HG03460 (cell line): ENCODE measurements around the gene MLH1.

Experiments used
- ATAC-seq: cut with Tn5 transposase; IDR thresholded peaks from one replicate; pipeline ENCODE4 v1.9.1; 2021; ENCODE audit not compliant: unreplicated experiment

MLH1 gene

GRCh38 chr3:36973139-36973538 lies 20.2 kb upstream of the MLH1 start:
- no peak for ATAC-seq

GRCh38 chr3:36981006-36981405 lies 12.3 kb upstream of the MLH1 start:
- ATAC-seq, result no peak

GRCh38 chr3:36988356-36988755 lies 5.0 kb upstream of the MLH1 start:
- ATAC-seq, result no peak

- no peak for ATAC-seq
Measured at GRCh38 chr3:36989005-36989404, 4.3 kb upstream of the MLH1 start.

GRCh38 chr3:36989568-36989967 lies 3.8 kb upstream of the MLH1 start:
- ATAC-seq, result no peak

- ATAC-seq, result no peak
Measured at GRCh38 chr3:36991147-36991546, 2.2 kb upstream of the MLH1 start.

- no peak for ATAC-seq
Measured at GRCh38 chr3:36991923-36992805, 1.2 kb upstream of the MLH1 start.

GRCh38 chr3:36992806-36993325 lies 452 bp upstream of the MLH1 start, which contains the start of gene EPM2AIP1:
EPM2AIP1 (minus strand) TSS chr3:36993131; CDS start chr3:36993077, 54 bp downstream.
- ATAC-seq, result peak; percentile 86

GRCh38 chr3:37014620-37015019 lies 21.3 kb downstream of the MLH1 start:
- ATAC-seq, result no peak

GRCh38 chr3:37015642-37016041 lies 22.3 kb downstream of the MLH1 start:
- ATAC-seq, result no peak

- no peak for ATAC-seq
Measured at GRCh38 chr3:37016903-37017302, 23.6 kb downstream of the MLH1 start.

- ATAC-seq, result no peak
Measured at GRCh38 chr3:37017683-37018082, 24.4 kb downstream of the MLH1 start.

- no peak for ATAC-seq
Measured at GRCh38 chr3:37024092-37024491, 30.8 kb downstream of the MLH1 start.

- ATAC-seq, result peak; percentile 49
Measured at GRCh38 chr3:37024820-37025405, 31.6 kb downstream of the MLH1 start.

GRCh38 chr3:37025561-37026335 lies 32.4 kb downstream of the MLH1 start:
- no peak for ATAC-seq

- no peak for ATAC-seq
Measured at GRCh38 chr3:37026851-37027250, 33.5 kb downstream of the MLH1 start.

- ATAC-seq, result no peak
Measured at GRCh38 chr3:37028329-37028728, 35.0 kb downstream of the MLH1 start.

GRCh38 chr3:37029111-37029510 lies 35.8 kb downstream of the MLH1 start:
- ATAC-seq, result no peak

GRCh38 chr3:37029516-37030163 lies 36.3 kb downstream of the MLH1 start:
- no peak for ATAC-seq

- no peak for ATAC-seq
Measured at GRCh38 chr3:37030588-37030987, 37.3 kb downstream of the MLH1 start.
